Upper lobe of left lung (tissue), 6 donors: Measurements from ENCODE around the gene RAB20. TPM values are rescaled to one million over a fixed set of nuclear protein-coding genes. Genes with fewer than 3 reads are reported as not detected.

Experiments used
- ATAC-seq, 2 donors: fragments of 200-7000 bp; cut with Tn5 transposase; one replicate each; pipeline ENCODE4 v1.9.1; 2022; ENCODE audit warnings: mild to moderate bottlenecking in 2 of 2, moderate library complexity in 2 of 2; ENCODE audit not compliant: low FRiP score in 2 of 2
- DNase-seq, 2 donors: peaks; one replicate each; pipeline ENCODE4 v3.0.0-alpha.2; 2019 to 2020
- H3K27ac ChIP-seq, 4 donors: fragments of 200-600 bp; sonication (generic); one replicate each; pipeline ENCODE4 v1.5.1; 2016 to 2019
- H3K27me3 ChIP-seq, 4 donors: fragments of 200-600 bp; sonication (generic); one replicate each; pipeline ENCODE4 v1.5.1; 2017 to 2019
- H3K36me3 ChIP-seq, 4 donors: fragments of 200-600 bp; sonication (generic); one replicate each; pipeline ENCODE4 v1.5.1; 2016 to 2019
- H3K4me1 ChIP-seq, 4 donors: fragments of 200-600 bp; sonication (generic); one replicate each; pipeline ENCODE4 v1.5.1; 2018 to 2019
- H3K4me3 ChIP-seq, 4 donors: fragments of 200-600 bp; sonication (generic); one replicate each; pipeline ENCODE4 v1.5.1; 2017 to 2019; ENCODE audit warnings: mild to moderate bottlenecking in 2 of 4, moderate library complexity in 1 of 4
- H3K9me3 ChIP-seq, 4 donors: fragments of 200-600 bp; sonication (generic); one replicate each; pipeline ENCODE4 v1.5.1; 2018 to 2019
- EP300 ChIP-seq, 4 donors: sonication (generic); formaldehyde crosslinking; IDR thresholded peaks; one replicate each; pipeline ENCODE4 v1.5.1; 2017; ENCODE audit warnings: antibody characterized with exemption in 4 of 4, control low read depth in 2 of 4
- POLR2A ChIP-seq, 4 donors: fragments of 450-650 bp; IDR thresholded peaks; one replicate each; pipeline ENCODE4 v1.5.1; 2016 to 2017; ENCODE audit warnings: antibody characterized with exemption in 4 of 4, mild to moderate bottlenecking in 2 of 4
- POLR2AphosphoS5 ChIP-seq, 2 donors: sonication (generic); formaldehyde crosslinking; IDR thresholded peaks; one replicate each; pipeline ENCODE4 v1.5.1; 2017; ENCODE audit warnings: antibody characterized with exemption in 2 of 2
- WGBS, 2 donors: methylation state at CpG; one replicate each; pipeline ENCODE4 v1.1.5; 2017 to 2018; 5-methylcytosine and 5-hydroxymethylcytosine counted together
- total RNA-seq, 6 donors: library from RNA; depleted of rRNA in 4 of 6; stranded (reverse); fragments of >200 nt in 4 of 6; gene quantifications; one replicate each; pipeline versions ENCODE4 v1.1.0 to v1.2.1, GENCODE V29; 2016 to 2021
- TF ChIP-seq, protein P1 (sequence below), 6 experiments: fragments of 450-650 bp in 4 of 6; fragments of 200-600 bp in 2 of 6; sonication (generic) in 2 of 6; IDR thresholded peaks; one replicate each; pipeline ENCODE4 v1.5.1; 2016 to 2019; ENCODE audit warnings: antibody characterized with exemption in 6 of 6
- donor health status: DM: no; HTN: no; CAD: no; lungs with moderate emphysema.
- donor health status: DM: no; HTN: yes; CAD: no; lungs with severe emphysema.

Gene RAB20
- total RNA-seq, 6 donors from 2014 or later, result 46.7 to 80.7 (median 57.8) TPM

DNA sequence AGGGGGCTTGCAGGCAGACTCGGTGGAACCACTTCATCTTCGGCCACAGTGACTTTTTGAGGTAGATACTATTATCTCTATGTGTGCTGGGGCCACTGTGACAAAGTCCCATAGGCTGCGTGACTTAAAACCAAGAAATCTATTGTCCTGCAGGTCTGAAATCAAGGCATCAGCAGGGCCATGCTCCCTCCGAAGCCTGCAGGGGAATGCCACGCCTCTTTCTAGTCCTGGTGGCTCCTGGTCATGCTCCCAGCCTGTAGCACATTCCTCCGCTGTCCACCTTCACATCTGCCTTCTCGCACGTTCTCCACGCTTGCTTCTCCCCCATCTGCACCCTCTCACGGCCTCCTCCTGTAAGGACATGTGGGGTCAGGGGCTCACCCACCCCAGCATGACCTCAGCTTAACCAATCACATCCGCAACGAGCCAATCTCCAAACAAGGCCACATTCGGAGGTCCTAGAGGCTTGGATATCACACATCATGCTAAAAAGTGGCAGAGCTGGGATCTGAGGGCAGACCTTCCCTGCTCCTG lies 21.0 kb upstream of the RAB20 start:
- ATAC-seq (no peak), DNase-seq (no peak)
- Histone ChIP-seq H3K4me3 (no peak overlapping the region), H3K36me3 (no peaks in the 10 kb centered on the region), H3K27me3 (no peaks in the 10 kb centered on the region), H3K4me1 (no peaks in the 10 kb centered on the region), H3K27ac (no peak overlapping the region), H3K9me3 (no peaks in the 10 kb centered on the region)
- TF ChIP-seq POLR2A (IDR thresholded peaks at IDR 0.05), result no peak
- no peak for TF ChIP-seq EP300 (IDR thresholded peaks at IDR 0.05)
- TF ChIP-seq, protein P1, sequence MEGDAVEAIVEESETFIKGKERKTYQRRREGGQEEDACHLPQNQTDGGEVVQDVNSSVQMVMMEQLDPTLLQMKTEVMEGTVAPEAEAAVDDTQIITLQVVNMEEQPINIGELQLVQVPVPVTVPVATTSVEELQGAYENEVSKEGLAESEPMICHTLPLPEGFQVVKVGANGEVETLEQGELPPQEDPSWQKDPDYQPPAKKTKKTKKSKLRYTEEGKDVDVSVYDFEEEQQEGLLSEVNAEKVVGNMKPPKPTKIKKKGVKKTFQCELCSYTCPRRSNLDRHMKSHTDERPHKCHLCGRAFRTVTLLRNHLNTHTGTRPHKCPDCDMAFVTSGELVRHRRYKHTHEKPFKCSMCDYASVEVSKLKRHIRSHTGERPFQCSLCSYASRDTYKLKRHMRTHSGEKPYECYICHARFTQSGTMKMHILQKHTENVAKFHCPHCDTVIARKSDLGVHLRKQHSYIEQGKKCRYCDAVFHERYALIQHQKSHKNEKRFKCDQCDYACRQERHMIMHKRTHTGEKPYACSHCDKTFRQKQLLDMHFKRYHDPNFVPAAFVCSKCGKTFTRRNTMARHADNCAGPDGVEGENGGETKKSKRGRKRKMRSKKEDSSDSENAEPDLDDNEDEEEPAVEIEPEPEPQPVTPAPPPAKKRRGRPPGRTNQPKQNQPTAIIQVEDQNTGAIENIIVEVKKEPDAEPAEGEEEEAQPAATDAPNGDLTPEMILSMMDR (IDR thresholded peaks at IDR 0.05), result no peak
- TF ChIP-seq POLR2AphosphoS5 (IDR thresholded peaks at IDR 0.05), result no peak
- 90 to 94% methylated on average over 13 of the region's 13 CpGs for WGBS, 2 donors

DNA sequence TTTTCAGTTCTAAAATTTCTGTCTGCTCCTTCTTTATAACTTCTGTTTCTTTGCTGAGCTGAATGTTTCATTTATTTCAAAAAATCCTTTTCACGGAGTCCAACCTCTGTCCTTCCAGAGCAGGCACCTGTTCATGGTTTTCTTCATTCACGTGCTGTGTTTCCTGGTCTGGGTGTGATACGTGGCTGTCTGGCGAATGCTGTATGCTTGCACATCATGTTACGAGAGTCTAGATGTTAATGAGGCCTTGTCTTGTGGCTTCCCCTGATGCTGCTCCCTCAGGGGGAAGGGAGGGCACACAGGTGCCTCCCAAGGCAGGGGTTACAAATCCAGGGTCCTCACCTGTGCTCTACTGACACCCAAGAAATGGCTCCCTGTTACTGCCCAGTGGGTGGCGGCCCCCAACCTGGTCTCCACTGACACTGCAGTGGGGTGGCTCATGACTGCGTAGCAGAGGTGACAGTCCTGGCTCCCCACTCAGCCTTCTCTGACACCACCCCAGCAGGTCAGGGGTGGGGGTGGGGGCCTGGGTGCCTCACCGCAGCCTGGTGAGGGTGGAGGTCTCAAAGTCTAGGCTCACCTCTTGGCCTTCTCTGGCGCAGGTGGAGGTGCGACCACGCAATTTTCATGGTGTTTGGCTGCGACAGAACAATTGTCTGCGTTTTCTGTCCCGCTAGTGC lies 20.1 kb upstream of the RAB20 start:
- TF ChIP-seq POLR2AphosphoS5 (IDR thresholded peaks at IDR 0.05), result no peak
- no peak for TF ChIP-seq EP300 (IDR thresholded peaks at IDR 0.05)
- no peak for TF ChIP-seq POLR2A (IDR thresholded peaks at IDR 0.05)
- TF ChIP-seq, protein P1 (IDR thresholded peaks at IDR 0.05), result no peak
- Histone ChIP-seq H3K27ac (no peak overlapping the region), H3K27me3 (no peaks in the 10 kb centered on the region), H3K9me3 (no peaks in the 10 kb centered on the region), H3K36me3 (no peaks in the 10 kb centered on the region), H3K4me1 (no peaks in the 10 kb centered on the region), H3K4me3 (no peak overlapping the region)
- DNase-seq (no peak), ATAC-seq (no peak)
- 89% methylated on average over 11 to 13 of the region's 14 CpGs for WGBS, 2 donors

DNA sequence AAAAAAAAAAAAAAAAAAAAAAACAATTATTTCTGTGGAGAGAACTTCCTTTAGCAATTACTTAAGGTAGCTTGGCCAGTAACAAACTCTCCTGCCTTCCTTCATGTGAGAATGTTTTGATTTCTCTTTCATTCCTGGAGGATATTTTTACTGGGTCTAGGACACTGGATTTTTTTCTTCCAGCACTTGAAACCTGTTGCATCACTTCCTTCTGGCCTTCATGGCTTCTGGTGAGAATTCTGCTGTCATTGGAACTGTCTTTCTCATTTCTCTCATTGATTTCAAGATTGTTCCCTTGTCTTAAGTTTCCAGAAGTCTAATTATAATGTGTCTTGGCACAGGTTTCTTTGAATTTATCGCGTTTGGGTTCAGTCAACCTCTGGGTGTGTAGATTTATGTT lies 19.3 kb upstream of the RAB20 start:
- ATAC-seq, result no peak
- Histone ChIP-seq H3K4me1 (no peaks in the 10 kb centered on the region), H3K36me3 (no peaks in the 10 kb centered on the region), H3K4me3 (no peak overlapping the region), H3K9me3 (no peaks in the 10 kb centered on the region), H3K27me3 (no peaks in the 10 kb centered on the region), H3K27ac (no peak overlapping the region)
- TF ChIP-seq POLR2A (IDR thresholded peaks at IDR 0.05), result no peak
- 78 to 79% methylated on average over 2 of the region's 2 CpGs for WGBS, 2 donors
- no peak for DNase-seq

DNA sequence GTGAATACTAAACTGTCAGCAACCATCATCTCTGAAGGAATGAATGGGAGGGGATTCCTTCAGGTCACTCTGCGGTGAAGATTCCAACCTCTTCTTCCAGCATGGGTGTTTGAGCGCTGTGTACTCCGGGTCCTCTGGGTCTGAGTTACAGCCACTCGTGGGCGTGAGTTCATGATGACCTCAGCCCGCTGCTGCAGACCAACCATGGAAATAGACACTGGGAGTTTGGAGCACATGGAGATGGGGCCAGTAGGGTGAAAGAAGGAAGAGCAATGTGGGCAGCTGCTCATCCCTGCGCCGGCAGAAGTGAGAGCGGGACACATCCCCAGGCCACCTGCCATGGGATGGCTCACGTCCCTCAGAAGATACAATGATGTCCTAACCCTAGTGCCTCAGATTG lies 16.8 kb upstream of the RAB20 start:
- Histone ChIP-seq H3K27me3 (no peaks in the 10 kb centered on the region), H3K4me3 (no peak overlapping the region), H3K27ac (no peak overlapping the region), H3K4me1 (peaks cover 0 to 8% (median 0%) of the 10 kb centered on the region in 4 donors), H3K9me3 (no peaks in the 10 kb centered on the region), H3K36me3 (no peaks in the 10 kb centered on the region)
- TF ChIP-seq POLR2A (IDR thresholded peaks at IDR 0.05) (no peak), POLR2AphosphoS5 (IDR thresholded peaks at IDR 0.05) (no peak), EP300 (IDR thresholded peaks at IDR 0.05) (no peak)
- TF ChIP-seq, protein P1 (IDR thresholded peaks at IDR 0.05), result no peak
- WGBS, 2 donors, result 75 to 78% methylated on average over 10 of the region's 10 CpGs
- DNase-seq, result no peak
- ATAC-seq, result no peak

DNA sequence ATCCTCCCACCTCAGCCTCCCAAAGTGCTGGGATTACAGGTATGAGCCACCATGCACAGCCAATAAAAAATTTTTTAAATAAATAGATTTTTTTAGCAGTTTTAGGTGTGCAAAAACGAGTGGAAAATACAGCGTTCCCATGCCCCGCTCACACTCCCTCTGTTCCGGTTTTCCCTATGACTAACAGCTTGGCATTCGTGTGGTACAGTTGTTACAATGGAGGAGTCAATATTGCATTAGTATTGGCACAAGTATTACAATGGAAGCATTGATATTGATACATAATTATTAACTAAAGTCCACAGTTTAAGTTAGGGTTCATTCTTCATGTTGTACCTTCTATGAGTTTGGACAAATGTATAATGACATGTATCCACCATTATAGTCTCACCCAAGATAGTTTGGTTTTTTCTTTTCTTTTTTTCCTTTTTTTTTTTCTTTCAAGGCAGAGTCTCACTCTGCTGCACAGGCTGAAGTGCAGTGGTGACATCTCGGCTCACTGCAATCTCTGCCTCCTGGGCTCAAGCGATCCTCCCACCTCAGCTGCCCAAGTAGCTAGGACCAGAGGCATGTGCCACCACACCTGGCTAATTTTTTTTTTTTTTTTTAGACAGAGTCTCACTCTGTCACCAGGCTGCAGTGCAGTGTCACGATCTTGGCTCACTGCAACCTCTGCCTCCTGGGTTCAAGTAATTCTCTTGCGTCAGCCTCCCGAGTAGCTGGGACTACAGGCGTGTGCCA lies 15.4 kb upstream of the RAB20 start:
- TF ChIP-seq, protein P1 (IDR thresholded peaks at IDR 0.05), result no peak
- no peak for TF ChIP-seq EP300 (IDR thresholded peaks at IDR 0.05)
- TF ChIP-seq POLR2AphosphoS5 (IDR thresholded peaks at IDR 0.05), result no peak
- no peak for TF ChIP-seq POLR2A (IDR thresholded peaks at IDR 0.05)
- Histone ChIP-seq H3K27ac (no peak overlapping the region), H3K4me3 (no peak overlapping the region), H3K36me3 (no peaks in the 10 kb centered on the region), H3K27me3 (no peaks in the 10 kb centered on the region), H3K9me3 (no peaks in the 10 kb centered on the region), H3K4me1 (peaks cover 0 to 8% (median 0%) of the 10 kb centered on the region in 4 donors)
- 87% methylated on average over 11 of the region's 11 CpGs for WGBS, 2 donors
- ATAC-seq (no peak), DNase-seq (no peak)
